Left lobe of liver (tissue), 2 donors: Measurements from ENCODE around the gene SHMT2. TPM values are rescaled to one million over a fixed set of nuclear protein-coding genes. Genes with fewer than 3 reads are reported as not detected.
"Not testable (repeated sequence)": the region's sequence is repeated elsewhere in the genome, so short reads cannot be mapped to it uniquely, and the experiment has no call there.

ENCODE experiments used
- ATAC-seq: fragments of 200-7000 bp; cut with Tn5 transposase; one replicate; pipeline ENCODE4 v1.9.1; 2020; ENCODE audit warnings: mild to moderate bottlenecking, moderate library complexity
- DNase-seq: peaks from one replicate; pipeline ENCODE4 v3.0.0-alpha.2; 2020; ENCODE audit warnings: low spot score
- total RNA-seq: library from RNA; stranded (reverse); gene quantifications from one replicate; pipeline ENCODE4 v1.2.1, GENCODE V29; 2021
- donor health status: DM: no; HTN: no; CAD: no; lungs with moderate emphysema.
- donor health status: DM: no; HTN: yes; CAD: no.

The SHMT2 gene
- total RNA-seq, 1 donor from 2014 or later, result 242 TPM

DNA sequence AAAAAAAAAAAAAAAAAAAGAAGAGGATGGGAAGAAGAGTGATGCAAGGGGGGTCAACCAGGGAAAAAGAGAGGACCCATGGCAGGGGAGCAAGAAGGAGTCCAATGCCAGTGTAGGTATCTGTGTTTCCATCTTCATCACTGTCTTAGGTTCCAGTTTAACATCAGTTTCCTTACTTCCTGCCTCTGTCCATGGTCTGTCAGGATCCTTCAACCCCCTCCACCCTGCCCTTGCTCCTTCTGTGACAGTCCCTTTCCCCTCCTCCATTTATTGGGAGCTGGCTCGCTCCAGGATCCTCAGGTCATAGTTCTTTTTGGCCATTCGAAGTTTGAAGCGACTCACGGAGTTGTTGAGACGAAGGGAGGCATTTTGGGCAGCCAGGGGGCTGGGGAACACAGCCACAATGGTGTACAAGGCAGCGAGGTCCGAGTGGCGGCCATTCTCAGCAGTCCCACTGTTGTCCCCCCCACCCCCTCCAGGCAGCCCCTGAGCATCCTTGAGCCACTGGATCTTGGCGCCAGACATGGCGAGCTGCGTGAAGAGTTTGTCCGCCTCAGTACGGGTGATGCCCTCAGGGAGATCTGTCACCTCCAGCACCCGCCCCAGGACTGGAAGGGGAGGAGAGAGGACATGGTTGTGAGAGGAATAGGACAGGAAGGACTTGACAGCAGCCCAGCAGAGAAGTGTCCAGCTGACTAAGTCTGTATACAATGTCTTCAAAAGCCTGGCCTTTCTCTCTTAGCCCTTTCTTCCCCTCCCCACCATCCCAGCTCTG lies 25.2 kb downstream of the SHMT2 start:
- ATAC-seq (no peak), DNase-seq (no peak)

DNA sequence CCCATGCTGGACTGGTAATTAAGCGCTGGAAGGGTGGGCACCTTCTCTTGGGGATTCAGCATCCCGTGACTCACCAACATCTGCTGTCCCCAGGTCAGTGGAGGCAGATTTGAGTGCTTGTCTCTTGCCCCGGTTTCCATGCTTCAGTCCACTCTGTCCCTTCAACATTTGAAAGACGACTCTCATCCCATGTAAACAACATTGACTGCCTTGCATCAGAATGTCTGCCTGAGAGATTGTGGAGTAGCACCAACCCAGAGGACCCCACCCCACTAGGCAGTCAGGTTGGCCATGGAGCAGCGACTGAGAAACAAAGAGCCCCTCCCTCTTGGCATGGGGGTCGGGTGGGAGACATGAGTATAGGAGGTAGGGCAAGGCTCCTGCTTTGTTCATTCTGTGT lies 26.4 kb downstream of the SHMT2 start:
- peak; percentile 31 for DNase-seq
- no peak for ATAC-seq

DNA sequence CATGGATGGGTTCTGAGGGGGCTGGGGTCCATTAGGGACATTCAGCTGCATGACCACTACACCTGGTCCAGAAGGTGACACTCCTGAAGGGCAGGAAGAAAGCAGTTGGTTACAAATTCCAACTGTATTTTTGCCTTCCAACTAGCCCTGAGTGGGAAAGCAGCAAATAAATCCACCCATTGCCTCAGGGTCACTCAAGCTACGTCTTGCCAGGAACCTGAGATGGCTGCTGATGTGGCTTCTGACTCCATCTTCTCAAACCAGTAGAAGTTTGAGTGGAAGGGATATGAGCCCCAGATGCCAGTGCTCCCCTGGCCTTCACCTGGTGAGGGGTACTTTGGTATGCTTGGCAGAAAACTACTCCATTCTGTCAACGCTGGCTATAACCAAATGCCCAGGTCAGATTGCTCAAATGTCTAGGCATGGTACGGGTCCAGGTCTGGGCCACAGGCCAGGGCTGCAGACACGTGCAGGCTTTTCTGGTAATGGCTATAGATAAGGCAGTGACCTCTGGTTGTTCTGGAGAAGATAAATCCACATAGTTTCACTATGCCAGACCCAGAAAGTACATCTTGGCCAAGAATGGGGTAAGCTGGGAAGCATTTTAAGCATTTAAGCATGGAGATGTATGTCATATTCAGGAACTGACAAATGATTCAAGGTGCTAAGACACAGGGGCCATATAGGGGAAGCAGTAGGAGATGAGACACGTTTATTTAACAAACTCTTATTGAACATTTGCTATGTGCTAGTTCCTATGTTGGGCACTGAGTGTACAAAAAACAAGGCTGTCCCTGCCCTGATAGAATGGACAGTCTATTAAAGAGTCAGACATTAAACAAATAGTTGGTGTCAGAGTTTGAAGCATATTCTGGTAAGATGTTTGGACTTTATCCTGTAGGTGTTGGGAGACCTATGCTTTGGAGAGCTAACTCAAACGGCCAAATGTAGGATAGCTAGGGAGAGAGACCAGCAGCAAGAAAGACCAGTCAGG lies 29.8 kb downstream of the SHMT2 start:
- peak; percentile 71 for ATAC-seq

DNA sequence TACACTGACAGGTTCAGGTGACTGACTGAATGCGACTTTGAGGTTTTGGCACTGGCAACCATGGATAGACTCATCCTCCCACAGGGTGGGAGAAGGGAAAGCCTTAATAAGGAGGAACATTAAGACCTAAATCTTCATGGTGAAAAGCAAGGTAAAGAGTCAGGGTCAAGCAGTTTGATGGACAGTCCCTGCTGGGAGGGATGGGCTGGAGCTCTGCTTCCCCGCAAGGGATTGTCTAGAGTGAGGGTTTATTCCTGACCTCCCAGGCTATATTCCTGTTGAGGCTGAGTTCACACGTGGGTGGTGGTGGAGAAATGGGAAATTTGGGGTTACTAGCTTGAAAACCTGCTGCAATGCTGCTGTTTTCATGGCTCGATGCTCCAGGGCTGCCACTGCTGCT lies 30.9 kb downstream of the SHMT2 start:
- ATAC-seq (no peak), DNase-seq (no peak)

More for the DNA sequence above, 29.8 kb downstream of the SHMT2 start:
- DNase-seq, result peak; percentile 96

DNA sequence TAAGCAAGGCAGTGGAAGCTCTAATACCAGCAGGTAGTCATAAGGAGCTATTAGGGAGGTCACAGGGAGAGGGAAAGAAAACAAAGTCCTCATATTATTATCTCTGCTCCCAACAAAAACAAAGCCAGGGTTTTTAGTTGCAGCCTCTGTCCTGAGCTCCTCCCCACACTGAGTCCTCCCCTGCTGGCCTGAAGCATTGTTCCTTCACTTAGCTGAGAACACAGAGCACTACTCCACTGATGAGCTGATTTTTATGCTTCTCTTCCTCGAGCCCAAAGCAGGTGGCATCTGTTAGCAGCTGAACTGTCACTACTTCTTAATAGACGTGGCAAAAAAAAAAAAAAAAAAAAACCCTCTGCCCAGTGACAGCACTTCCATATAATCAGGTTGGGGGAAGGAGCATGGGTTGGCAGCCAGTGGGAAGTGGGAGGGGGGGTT lies 31.9 kb downstream of the SHMT2 start:
- peak; percentile 13 for ATAC-seq

DNA sequence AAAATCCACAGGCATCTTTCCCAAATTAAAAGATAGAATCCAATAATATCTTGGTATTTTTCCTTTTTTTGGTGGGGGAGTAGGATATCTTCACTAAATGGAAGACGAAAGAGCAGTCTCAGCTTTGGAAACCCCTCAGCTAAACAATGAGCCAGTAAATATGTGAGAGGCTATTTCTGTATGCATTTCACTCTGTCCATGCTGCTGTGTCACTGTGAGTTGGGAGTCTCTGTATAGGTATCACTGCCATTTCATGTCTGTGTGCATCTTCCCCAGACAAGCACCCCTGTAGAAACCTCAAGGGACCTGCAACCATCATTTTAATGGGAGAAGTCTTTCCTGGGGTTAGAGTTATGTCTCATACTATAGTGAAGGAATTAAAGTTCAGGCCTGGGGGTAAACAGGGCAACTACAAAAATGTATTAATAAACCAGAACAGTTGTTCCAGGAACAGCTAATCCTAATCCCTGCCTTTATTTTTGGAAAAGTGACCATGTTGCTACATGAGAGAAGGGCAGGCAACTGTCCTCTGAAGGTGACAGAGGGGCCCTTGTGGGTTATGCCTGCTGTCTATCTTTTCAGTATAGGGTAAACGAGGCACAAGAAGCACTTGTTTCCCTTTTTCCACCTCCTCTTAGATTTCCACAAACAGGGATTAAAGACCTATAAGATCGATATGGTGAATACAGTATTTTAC lies 32.8 kb downstream of the SHMT2 start:
- ATAC-seq (no peak), DNase-seq (no peak)

More for the DNA sequence above, 31.9 kb downstream of the SHMT2 start:
- no peak for DNase-seq

DNA sequence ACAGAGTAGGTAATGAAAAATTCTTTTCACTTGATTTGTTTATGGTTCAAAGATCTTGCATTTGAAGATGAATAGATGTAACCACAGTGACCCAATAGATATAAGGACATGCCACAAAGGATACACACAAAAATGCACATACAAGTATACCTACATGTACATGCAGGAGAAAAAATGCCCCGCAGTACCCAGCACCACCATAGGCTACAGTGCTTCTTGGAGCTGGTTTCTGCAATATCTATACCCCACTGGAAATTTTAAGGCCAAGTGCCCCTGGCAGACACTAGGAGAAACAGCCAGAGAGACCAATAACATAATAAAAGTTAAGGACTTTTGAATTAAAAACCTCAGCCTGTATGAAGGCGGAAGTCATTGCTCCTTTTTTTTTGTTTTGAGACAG lies 33.6 kb downstream of the SHMT2 start:
- no peak for DNase-seq
- ATAC-seq, result no peak

DNA sequence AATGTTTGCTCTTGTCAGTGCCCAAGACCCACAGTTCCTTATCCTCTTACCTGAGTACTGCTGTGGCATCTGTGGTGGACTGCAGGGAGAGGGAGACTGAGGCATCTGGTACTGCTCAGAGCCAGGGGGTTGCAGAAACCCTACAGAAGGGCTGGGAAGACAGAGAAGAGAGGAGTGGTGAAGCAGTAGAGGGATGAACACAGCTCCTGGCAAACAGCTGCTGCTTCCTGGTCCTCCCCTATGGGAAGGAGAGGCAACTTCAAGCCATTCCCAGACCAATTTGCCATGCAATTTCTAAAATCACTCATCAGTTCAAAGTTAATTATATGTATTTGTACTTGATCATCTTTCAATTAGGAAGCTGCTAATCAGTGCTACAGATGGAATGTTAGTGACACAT lies 37.2 kb downstream of the SHMT2 start:
- no peak for DNase-seq
- ATAC-seq, result no peak

DNA sequence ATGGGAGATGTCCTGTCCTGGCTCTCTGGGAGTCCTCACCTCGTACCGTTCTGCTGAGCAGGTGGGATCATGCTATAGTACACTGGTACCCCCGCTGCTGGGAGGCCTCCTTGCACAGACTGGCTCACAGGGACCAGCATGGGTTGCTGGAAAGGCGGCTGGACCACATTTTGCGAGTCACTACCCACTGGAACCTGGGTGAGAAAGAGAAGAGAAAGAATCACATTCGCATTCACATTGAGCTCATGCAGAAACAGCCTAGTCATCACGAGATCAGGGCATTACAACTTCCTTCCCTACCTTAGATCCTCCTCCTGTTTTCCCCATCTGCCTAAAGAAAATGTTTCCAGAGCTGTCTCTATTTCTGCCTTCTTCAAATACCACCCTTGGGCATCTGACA lies 38.8 kb downstream of the SHMT2 start:
- ATAC-seq (no peak), DNase-seq (no peak)

DNA sequence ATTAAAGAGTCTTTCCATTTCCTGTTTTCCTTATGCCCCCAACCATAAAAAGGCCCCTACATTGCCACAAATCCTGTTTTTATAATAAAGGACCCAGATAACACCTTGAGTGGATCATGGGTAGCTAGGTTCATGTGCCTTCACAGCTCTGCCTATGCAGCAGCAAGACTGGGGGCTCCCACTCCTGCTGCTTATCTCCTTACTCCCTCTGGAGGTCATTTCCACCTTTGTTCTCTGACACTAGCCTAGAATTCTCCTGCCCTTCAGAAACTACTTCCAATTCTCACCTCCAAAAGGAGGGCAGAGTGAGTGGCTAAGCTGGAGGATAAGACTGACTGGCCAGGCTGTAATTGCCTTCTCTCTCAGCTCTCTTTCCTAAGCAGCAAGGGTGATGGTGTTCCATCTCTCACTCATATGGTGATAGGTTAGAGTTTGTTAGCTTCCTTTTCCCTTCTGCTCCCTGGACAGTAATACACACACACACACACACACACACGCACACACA lies 41.5 kb downstream of the SHMT2 start:
- ATAC-seq, result peak; percentile 28
- no peak for DNase-seq

DNA sequence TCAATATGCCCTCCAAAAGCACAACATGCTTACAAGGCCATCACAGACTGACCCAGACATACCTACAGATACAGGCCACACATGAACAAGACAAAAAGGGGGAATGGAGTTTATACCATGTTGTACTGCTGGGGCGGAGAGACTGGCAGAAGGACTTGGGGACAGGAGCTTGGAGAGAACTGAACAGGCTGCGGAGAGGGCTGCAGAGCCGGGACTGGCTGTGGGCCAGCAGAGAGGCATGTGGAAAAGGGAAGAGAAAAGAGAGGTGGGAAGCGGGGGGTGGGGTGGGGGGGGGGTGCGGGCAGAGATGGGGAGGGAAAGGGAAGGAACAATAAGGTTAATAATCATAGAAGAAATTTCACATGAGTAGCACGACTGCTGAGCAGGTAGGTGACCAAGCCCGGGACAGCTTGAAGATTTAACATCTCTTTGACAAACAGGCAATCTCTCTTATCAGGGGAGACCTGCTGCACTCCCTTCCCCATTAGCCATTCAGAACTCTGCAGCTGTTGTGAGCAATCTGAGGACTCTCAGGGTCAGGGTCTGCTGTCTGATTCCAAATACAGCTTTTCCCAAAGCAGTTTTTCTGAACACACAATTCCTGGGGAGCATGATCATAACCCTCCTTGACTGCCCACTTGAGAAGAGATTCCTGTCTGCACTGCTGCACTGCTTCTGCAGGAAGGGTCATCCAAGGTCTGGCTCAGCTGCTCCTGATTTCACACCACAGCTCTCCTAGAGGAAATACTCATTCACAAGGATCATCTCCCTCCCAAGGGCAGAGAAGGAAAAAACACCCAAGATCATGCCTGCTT lies 43.0 kb downstream of the SHMT2 start:
- no peak for DNase-seq
- ATAC-seq, result no peak

DNA sequence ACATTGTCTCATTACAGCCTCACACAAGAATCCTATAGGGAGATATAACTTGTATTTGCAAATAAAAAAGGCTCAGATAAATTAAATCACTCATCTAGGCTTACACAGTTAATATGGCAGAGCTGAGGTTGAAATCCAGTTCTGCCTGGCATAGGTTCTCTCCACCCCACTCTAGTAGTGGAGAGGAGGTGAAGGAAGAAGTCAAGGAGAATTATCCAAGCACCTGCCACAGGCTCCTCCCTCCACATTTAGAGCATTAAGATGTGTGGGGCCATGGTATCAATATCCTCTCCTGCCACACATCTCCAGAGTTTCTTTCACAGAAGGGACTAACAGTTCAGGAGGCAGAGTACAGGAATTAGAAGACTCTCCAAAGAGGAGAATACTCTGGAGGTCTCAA lies 44.0 kb downstream of the SHMT2 start:
- DNase-seq, result no peak
- ATAC-seq, result no peak

DNA sequence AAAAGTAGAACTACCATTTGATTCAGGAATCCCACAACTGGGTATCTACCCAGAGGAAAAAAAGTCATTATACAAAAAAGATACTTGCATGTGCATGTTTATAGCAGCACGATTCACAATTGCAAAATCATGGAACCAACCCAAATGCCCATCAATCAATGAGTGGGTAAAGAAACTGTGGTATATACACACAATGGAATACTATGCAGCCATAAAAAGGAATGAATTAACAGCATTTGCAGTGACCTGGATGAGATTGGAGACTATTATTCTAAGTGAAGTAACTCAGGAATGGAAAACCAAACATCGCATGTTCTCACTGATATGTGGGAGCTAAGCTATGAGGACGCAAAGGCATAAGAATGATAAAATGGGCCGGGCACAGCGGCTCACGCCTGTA lies 46.7 kb downstream of the SHMT2 start:
- not testable (repeated sequence) for DNase-seq, ATAC-seq

DNA sequence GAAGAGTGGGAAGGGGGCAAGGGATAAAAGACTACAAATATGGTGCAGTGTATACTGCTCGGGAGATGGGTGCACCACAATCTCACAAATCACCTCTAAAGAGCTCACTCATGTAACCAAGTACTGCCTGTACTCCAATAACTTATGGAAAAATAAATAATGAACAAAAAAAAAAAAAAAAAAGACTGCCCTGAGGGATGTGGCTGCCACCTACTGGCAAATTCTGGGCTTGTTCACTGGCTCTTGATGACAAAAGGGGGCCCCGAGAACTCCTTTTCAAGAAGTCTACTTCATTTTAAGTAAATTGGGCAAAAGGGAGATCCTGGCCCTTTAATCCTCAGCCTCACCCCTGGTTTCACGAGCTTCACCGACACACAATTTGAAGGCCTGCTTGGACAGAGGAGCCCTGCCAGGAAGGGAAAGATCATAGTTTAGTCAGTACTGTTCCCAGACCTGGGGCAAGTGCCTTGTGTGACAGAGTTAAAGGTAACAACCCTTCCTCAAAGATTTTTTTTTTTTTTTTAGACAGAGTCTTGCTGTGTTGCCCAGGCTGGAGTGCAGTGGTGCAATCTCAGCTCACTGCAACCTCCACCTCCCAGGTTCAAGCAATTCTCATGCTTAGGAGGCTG lies 47.5 kb downstream of the SHMT2 start:
- ATAC-seq (peak; percentile 62), DNase-seq (no peak)

DNA sequence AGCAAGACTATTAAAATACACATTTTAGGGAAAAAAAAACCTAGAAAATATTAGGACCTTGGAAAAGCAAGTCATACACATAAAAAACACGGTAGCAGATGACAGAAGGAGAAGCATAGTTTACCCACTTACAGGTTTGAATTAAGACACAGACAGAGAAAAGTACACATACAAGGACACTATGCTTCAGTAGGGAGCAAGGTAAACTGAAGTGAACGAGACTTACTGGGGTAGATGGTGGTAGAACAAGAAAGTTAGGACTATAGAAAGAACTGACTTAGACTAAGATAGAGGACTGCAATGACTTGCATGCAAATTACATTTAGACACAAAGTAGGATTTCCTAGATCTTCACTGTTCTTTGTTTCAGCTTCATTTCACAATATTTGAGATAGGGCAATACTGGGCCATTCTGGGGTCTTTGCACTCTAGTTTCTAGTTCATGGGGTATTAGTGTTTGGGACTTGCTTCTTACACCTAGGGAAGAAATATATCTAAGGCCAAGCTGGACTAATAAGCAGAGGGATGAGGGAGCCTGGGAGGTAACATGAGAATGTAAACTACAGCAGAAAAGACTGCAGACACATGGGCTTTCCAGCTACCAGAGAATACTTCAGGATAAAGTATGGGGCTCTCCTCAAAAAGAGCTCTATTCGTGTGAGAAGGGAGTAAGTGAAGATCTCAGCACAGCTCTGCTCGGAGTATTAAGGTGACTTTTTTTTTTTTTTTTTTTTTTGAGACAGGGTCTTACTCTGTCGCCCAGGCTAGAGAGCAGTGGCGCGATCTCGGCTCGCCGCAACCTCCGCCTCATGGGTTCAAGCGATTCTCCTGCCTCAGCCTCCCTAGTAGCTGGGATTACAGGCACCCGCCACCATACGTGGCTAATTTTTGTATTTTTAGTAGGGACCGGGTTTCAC lies 49.2 kb downstream of the SHMT2 start:
- ATAC-seq (no peak), DNase-seq (no peak)

DNA sequence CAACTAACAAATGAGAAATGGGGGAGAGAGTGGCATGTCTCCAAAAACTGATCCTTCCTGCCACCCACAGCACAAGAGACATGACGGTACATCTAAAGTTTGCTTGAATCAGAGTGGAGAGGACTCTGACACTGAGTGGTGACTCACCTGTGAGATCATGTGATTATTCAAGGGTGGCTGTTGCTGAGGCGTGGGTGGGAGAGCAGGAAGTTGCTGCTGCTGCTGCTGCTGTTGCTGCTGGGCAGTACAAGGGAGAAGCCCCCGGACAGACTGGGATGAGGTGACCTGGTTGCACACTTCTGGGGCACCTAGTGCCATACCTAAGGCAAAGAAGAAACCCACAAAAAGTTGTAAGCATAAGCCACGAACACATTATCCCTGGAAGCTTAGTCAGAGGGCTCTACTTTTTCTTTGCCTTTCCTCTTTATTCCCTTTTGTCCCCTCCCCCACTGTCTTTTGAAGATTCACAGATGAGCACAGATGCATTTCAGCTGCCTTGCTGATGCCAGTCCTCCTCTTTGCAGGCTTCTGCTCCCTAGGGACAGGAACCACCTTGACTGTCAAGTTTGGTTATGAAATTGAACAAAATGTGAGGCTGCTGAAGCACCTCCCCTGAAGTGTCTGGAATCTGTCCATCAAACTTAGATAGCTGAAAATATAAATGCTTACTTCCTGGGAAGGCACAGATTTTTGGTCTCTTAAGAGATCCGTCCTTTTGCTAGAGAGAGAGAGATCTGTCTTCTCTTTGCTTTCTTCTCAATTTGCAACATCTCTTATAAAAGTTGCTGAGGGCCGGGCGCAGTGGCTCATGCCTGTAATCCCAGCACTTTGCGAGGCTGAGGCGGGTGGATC lies 50.9 kb downstream of the SHMT2 start:
- ATAC-seq, result peak; percentile 86

DNA sequence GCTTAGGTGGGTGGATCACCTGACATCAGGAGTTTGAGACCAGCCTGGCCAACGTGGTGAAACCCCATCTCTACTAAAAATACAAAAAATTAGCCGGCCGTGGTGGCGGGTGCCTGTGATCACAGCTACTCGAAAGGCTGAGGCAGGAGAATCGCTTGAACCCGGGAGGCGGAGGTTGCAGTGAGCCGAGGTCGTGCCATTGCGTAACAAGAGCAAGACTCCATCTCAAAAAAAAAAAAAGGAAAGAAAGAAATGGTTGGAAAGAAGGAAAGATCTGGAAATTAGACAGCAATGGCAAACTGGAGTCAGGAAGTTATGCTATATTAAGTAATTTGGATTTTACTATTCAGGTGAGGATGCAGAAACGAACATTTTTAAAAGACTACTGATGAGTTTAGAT lies 52.6 kb downstream of the SHMT2 start:
- DNase-seq, ATAC-seq: not testable (repeated sequence)

More for the DNA sequence above, 50.9 kb downstream of the SHMT2 start:
- DNase-seq, result no peak
